SK-N-MC (cell line): ENCODE results near the gene ELF2.

ENCODE experiments used
- DNase-seq: peaks from one replicate; pipeline ENCODE4 v3.0.0-alpha.2; 2011; ENCODE audit warnings: low read depth, low spot score
- H3K27ac ChIP-seq: fragments of 200-600 bp; sonication (generic); 2 replicates; pipeline ENCODE4 v1.5.1; 2016; ENCODE audit warnings: mixed run types
- H3K36me3 ChIP-seq: fragments of 200-600 bp; sonication (generic); 2 replicates; pipeline ENCODE4 v1.6.1; 2017; ENCODE audit warnings: antibody characterized with exemption, low read length, mixed read lengths; ENCODE audit not compliant: insufficient read depth
- H3K4me3 ChIP-seq: fragments of 200-600 bp; sonication (generic); 2 replicates; pipeline ENCODE4 v1.5.1; 2016
- H3K9ac ChIP-seq: fragments of 200-600 bp; sonication (generic); 2 replicates; pipeline ENCODE4 v1.8.0; 2017; ENCODE audit warnings: mixed run types, mixed read lengths; ENCODE audit not compliant: insufficient read length
- H3K9me3 ChIP-seq: fragments of 200-600 bp; sonication (generic); 2 replicates; pipeline ENCODE4 v1.6.1; 2017; ENCODE audit warnings: low read depth, mild to moderate bottlenecking, antibody characterized with exemption, low read length, moderate library complexity, mixed read lengths
- EZH2 ChIP-seq: fragments of 200-600 bp; sonication (generic); IDR thresholded peaks from one replicate; pipeline ENCODE4 v1.6.1; 2017; ENCODE audit warnings: antibody characterized with exemption
- FOXP2 ChIP-seq: optimal IDR thresholded peaks from 2 replicates; pipeline ENCODE3; 2011; ENCODE audit warnings: mild to moderate bottlenecking, moderate library complexity; ENCODE audit not compliant: insufficient read depth; ENCODE audit errors: extremely low read length, control extremely low read depth
- POLR2AphosphoS5 ChIP-seq: IDR thresholded peaks from 2 replicates; pipeline ENCODE4 v1.6.1; 2012; ENCODE audit warnings: mild to moderate bottlenecking, low read depth, low read length, borderline replicate concordance

ELF2 gene

DNA sequence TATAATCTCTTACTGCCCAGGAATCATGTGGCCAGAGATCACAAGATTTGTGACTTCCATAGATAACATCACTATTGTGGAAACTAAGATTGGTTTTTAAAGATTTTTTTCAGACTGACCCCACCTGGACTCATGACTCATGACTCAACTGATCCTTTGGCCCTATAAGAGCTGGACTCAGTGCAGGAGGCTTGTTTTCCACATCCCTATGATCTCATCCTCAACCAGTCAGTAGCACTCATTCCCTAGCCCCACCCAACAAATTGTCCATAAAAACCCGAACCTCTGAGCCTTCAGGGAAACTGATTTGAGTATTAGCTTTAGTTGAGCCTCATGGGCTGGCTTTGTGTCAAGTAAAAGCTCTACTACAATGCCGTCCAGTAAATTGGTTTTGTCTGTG, 169.4 kb downstream of the ELF2 start:
- H3K9ac ChIP-seq: no peak overlapping the region
- no peak for TF ChIP-seq EZH2
- TF ChIP-seq POLR2AphosphoS5: no peak
- no peak for TF ChIP-seq FOXP2
- DNase-seq: no peak

More for the DNA sequence above, 169.4 kb downstream of the ELF2 start:
- Histone ChIP-seq H3K4me3 (no peak overlapping the region), H3K27ac (no peak overlapping the region), H3K9me3 (no peaks in the 10 kb centered on the region), H3K36me3 (no peaks in the 10 kb centered on the region)
